GM12872 (cell line): ENCODE data around the gene SAP30BP.

Experiments used
- CTCF ChIP-seq: IDR thresholded peaks from 3 replicates; pipeline ENCODE4 v1.5.1; 2011; ENCODE audit warnings: low read depth, mild to moderate bottlenecking, low read length, moderate library complexity; ENCODE audit not compliant: insufficient read depth

The SAP30BP gene

GRCh38 chr17:75634754-75635609, 32.2 kb upstream of the SAP30BP start:
- TF ChIP-seq CTCF: no peak

DNA sequence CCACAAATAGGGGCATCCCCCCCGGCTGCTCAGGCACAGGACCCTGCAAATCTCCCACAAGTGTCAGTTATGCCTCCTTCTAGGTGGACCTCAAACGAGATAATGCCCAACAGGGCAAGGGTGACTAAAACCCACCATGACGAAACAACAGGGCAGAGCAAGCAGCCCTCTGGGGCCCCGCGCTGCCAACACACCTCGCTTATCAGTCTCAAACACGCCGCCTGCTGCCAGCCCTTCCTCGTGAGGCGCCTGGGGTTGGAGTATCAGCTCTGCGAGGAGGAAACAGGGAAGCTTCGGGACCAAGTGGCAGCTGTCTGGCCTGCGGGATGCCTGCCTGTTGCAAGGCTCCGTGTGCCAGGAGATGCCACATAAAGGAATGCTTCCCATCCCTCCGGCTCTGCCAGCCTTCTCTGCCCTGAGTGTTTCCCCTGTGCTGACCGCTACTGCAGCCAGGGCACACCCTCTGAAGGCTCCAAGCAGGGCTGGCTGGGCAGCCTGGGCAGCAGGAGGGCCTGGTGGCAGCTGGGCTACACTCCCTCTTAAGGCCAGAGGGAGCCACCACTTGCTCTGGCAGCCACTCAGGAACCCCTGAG, 31.4 kb upstream of the SAP30BP start:
- no peak for TF ChIP-seq CTCF

DNA sequence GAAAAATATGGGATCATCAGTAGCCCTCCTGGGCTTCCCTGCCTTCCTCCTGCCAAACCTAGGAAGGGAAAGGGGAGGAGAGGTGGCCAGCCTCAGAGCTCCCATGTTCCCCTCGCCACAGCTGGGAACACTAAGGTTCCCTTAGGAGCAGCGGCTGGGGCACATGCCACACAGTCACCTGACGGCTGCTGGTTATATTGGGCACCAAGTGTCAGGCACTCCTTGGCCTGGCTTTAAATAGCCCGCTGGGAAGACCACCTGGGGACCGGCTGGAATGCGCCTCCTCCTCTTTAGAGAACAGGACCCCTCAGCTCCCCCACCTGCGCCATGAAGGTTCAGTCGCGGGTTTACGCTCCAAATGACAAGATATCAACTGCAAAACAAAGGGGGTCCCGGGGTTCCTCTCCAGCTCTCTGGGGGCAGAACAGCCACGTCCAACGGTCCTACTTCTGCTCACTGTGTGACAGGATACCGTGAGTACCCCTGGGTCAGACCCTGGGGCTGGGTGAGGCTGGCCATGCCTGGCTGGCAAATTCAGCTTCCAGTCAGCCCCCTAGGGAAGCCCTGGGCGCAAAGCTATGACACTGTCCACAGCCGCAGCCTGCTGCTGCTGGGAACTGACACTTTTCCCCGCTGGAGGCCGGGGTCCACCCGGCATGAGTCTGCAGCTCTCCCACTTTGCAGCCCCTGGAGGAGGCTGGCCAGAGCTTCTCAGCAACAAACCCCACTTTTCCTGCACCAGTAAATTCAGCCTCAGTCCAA, 30.6 kb upstream of the SAP30BP start:
- no peak for TF ChIP-seq CTCF

DNA sequence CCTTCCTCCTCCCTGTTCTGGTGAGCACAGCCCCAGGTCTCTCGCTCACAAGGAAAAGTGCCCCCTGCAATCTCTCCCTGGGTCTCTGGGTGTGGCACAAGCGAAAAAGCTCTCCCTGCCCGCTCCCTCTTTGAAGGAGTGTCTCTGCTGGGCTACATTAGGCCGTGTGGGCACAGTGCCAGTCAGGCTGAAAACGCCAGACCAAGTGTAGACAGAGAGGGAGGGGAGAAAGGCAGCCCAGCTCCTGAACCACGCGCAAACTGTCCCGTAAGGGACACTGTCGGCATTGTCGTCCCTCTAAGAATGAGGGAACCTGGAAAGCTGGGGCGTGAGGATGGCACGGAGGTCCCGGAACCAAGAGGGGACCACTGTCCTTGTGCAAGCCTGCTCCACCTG, 30.0 kb upstream of the SAP30BP start:
- no peak for TF ChIP-seq CTCF

DNA sequence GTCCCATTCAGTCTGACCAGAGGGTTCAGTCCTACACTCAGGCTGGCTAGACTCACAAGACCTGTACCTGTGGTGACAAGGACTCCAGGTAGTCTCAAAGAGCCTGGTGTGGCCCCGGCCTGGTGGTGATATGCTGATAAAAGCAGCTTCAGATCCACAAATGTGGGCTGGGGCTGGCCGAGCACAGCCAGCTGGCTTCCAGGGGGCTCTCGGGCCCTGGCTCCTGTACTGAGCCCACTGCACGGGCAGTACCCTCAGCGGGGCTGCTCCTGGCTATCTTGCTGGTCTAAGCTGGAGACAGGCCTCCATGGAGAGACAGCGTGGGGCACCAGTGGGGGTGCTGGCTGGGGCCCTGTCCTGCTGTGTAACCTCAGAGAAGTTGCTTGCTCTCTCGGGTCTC, 29.6 kb upstream of the SAP30BP start:
- TF ChIP-seq CTCF: no peak

- TF ChIP-seq CTCF: no peak
These were observed 28.2 kb upstream of the SAP30BP start for GRCh38 chr17:75638893-75639292.

GRCh38 chr17:75639327-75639726, 27.8 kb upstream of the SAP30BP start:
- no peak for TF ChIP-seq CTCF
